Activated T-helper 1 cell treated with anti-CD3 and anti-CD28 coated beads, Interleukin-12 subunit alpha, Interleukin-12 subunit beta, Interleukin-2, Interleukin-4 antibody, amounts not matched to agents 30 ng/mL and 10 ng/mL and 1 ng/mL, durations not matched to agents 14 hours and 24 hours and 36 hours (primary cell): ENCODE results near the gene EGLN2. TPM values are rescaled to one million over a fixed set of nuclear protein-coding genes. Genes with fewer than 3 reads are reported as not detected.
"Not testable (repeated sequence)": the region's sequence is repeated elsewhere in the genome, so short reads cannot be mapped to it uniquely, and the experiment has no call there.

Experiments used
- DNase-seq: peaks from one replicate; pipeline ENCODE4 v3.0.0; 2021; ENCODE audit warnings: low spot score
- H3K27ac Mint-ChIP-seq: one replicate; pipeline ENCODE4 v1.8.0; 2021; ENCODE audit warnings: mild to moderate bottlenecking, mixed read lengths
- H3K27me3 Mint-ChIP-seq: one replicate; pipeline ENCODE4 v1.8.0; 2022; ENCODE audit warnings: mild to moderate bottlenecking, moderate library complexity, mixed read lengths; ENCODE audit not compliant: insufficient read depth
- H3K36me3 Mint-ChIP-seq: one replicate; pipeline ENCODE4 v1.8.0; 2021; ENCODE audit warnings: low read depth, mixed read lengths
- H3K4me1 Mint-ChIP-seq: one replicate; pipeline ENCODE4 v1.8.0; 2021; ENCODE audit warnings: low read depth, mixed read lengths
- H3K4me3 Mint-ChIP-seq: one replicate; pipeline ENCODE4 v1.8.0; 2021; ENCODE audit warnings: mild to moderate bottlenecking, moderate library complexity, mixed read lengths
- H3K9me3 Mint-ChIP-seq: one replicate; pipeline ENCODE4 v1.8.0; 2021; ENCODE audit warnings: mixed read lengths
- intact Hi-C: fragments of 100-400 bp; cut with micrococcal nuclease; formaldehyde crosslinking; loops from one replicate; pipeline ENCODE4 v1.15.1; 2024
- total RNA-seq: library from RNA; stranded (reverse); gene quantifications from 2 replicates; pipeline ENCODE4 v1.2.3, GENCODE V29; 2022

EGLN2 gene
- total RNA-seq, 1 donor from 2014 or later: 104 TPM

DNA sequence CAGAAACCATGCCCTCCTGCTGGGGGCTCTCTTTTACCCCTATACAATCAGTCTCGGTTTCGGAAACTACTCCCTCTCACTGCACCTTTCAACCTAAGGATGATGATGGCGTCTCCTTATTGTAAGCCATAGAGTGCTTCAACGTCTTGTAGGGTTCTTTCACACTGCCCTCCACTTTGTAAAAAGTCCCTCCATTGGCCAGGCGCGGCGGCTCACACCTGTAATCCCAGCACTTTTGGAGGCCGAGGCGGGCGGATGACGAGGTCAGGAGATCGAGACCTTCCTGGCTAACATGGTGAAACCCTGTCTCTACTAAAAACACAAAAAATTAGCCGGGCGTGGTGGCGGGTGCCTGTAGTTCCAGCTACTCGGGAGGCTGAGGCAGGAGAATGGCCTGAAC lies 31.8 kb downstream of the EGLN2 start:
- H3K9me3 Mint-ChIP-seq, H3K4me3 Mint-ChIP-seq, DNase-seq, H3K27me3 Mint-ChIP-seq, intact Hi-C loops, H3K27ac Mint-ChIP-seq: not testable (repeated sequence)
- peaks cover 21% of the 10 kb centered on the region for H3K36me3 Mint-ChIP-seq
- H3K4me1 Mint-ChIP-seq: peaks cover 18% of the 10 kb centered on the region

DNA sequence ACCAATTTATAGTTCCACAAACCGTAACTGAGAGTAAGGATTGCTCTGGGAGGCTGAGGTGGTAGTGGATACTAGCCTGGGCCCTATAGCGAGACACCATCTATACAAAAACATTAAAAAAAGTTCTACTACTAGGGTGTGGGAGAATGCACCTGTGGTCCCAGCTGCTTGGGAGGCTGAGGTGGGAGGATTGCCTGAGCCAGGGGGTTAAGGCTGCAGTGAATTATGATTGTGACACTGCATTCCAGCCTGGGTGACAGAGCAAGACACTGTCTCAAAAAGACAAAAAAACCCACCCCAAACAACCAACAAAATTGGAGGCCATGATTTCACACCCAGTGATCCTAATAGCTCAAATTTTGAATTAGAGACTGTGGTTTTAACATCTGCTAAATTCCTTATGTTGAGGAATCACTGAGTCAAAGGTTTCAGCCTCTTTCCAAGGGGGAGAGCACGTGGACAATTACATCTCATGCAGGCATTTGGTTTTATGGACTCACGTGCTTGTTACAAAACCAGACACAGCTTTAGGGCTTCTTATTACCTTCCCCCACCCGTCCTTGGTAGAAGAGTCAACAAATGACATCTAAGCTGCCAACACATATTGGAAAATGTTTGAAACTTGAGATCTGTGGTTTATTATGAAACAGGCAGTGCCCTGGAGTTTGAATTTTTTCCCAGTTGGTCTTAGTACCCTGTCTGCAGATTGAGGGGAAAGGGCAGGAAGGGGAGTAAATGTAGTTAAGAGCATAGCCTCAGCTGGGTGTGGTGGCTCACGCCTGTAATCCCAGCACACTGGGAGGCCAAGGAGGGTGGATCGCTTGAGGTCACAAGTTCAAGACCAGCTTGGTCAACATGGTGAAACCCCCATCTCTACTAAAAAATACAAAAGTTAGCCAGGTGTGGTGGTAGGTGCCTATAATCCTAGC lies 32.8 kb downstream of the EGLN2 start:
- Mint-ChIP-seq H3K4me3 (no peak overlapping the region), H3K27me3 (peaks cover 6% of the 10 kb centered on the region), H3K27ac (no peak overlapping the region), H3K9me3 (peaks cover 5% of the 10 kb centered on the region), H3K4me1 (peaks cover 13% of the 10 kb centered on the region), H3K36me3 (peaks cover 18% of the 10 kb centered on the region)
- DNase-seq: no peak
- intact Hi-C loops: no loop called here

DNA sequence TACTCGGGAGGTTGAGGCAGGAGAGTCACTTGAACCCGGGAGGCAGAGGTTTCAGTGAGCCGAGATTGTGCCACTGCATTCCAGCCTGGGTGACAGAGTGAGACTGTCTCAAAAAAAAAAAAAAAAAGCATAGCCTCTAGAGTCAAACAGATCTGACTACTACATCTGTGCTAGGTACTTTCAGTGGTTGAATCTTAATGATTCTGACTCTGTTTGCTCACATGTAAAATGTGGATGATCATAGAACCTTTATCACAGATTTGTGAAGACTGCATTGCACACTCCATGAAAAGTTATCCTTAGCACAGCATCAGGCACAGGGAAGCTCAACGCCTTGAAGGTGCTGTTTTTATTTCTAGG lies 33.4 kb downstream of the EGLN2 start:
- intact Hi-C loops, DNase-seq, H3K27me3 Mint-ChIP-seq, H3K27ac Mint-ChIP-seq, H3K4me1 Mint-ChIP-seq, H3K4me3 Mint-ChIP-seq, H3K9me3 Mint-ChIP-seq: not testable (repeated sequence)
- H3K36me3 Mint-ChIP-seq: peaks cover 11% of the 10 kb centered on the region

DNA sequence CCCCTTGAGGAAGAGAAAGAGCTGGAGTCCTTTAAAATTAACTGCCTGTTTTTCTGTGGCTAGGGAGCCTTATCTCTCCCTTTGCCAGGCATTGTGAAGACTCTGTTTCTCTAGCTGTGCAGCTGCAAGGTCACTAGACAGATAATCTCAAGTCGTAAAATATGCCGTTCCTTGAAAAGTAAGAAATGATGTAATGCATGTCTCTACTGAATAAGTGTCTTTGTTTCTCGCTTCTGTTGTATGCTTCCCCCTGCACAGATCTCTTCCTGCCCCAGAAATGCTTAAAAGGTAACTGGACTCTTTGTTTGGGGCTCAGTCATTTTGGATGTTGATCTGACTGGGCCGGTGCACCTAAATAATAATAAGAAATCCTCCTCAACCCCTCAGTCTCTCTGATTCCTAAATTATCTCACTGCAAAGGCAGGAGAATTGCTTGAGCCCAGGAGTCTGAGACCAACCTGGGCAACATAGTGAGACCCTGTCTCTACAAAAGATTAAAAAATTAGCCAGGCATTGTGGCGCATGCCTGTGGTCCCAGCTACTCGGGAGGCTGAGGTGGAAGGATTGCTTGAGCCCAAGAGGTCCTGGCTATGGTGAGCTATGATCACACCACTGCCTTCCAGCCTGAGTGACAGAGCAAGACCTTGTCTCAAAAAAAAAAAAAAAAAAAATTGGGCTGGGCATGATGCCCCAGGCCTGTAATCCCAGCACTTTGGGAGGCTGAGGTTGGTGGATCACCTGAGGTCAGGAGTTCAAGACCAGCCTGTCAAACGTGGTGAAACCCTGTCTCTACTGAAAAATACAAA lies 34.9 kb downstream of the EGLN2 start:
- H3K27ac Mint-ChIP-seq, H3K9me3 Mint-ChIP-seq, H3K4me3 Mint-ChIP-seq, H3K4me1 Mint-ChIP-seq, H3K36me3 Mint-ChIP-seq, intact Hi-C loops, DNase-seq: not testable (repeated sequence)
- H3K27me3 Mint-ChIP-seq: peaks cover 11% of the 10 kb centered on the region

DNA sequence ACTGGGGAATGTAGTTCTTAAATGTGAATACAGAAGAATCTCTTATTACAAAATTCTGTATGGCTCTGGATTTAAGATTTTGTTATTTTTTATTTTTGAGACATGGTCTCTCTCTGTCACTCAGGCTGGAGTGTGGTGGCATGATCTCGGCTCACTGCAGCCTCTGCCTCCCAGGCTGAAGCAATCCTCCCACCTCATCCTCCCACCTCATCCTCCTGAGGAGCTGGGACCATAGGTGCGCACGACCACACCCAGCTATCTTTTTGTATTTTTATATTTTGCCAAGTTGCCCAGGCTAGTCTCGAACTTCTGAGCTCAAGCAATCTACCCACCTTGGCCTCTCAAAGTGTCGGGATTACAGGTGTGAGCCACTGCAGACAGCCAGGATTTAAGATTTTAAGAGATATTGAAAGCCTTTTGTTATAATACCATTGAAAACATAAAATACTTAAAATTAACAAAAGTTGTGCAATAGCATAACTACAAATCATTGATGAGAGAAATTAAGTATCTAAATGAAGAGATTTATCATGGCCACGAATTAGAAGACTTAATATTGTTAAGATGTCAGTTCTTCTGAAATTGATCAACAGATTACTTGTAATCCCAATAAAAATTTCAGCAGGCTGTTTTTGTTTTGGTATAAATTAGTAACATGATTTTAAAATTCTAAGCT lies 37.9 kb downstream of the EGLN2 start:
- DNase-seq: no peak
- Mint-ChIP-seq H3K4me1 (peaks cover 5% of the 10 kb centered on the region), H3K4me3 (no peak overlapping the region), H3K27ac (no peak overlapping the region), H3K9me3 (no peaks in the 10 kb centered on the region), H3K36me3 (no peaks in the 10 kb centered on the region), H3K27me3 (peaks cover 21% of the 10 kb centered on the region)
- intact Hi-C loops: no loop called here

DNA sequence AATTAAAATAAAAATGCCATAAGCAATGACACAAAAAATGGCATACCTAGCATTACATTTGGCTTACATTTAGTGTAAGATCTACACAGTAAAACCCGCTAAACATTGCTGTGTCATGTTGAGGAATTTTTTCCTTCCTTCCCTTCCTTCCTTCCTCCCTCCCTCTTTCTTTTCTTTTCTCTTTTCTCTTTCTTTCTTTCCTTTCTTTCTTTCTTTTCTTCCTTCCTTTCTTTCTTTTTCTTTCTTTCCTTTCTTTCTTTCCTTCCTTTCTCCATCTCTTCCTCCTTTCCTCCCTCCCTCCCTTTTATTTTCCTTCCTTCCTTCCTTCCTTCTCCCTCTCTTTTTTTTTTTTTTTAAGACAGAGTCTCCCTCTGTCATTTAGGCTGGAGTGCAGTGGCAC lies 39.5 kb downstream of the EGLN2 start:
- H3K27ac Mint-ChIP-seq, intact Hi-C loops, H3K9me3 Mint-ChIP-seq, DNase-seq, H3K4me3 Mint-ChIP-seq, H3K36me3 Mint-ChIP-seq: not testable (repeated sequence)
- H3K27me3 Mint-ChIP-seq: peaks cover 23% of the 10 kb centered on the region
- H3K4me1 Mint-ChIP-seq: peaks cover 10% of the 10 kb centered on the region

DNA sequence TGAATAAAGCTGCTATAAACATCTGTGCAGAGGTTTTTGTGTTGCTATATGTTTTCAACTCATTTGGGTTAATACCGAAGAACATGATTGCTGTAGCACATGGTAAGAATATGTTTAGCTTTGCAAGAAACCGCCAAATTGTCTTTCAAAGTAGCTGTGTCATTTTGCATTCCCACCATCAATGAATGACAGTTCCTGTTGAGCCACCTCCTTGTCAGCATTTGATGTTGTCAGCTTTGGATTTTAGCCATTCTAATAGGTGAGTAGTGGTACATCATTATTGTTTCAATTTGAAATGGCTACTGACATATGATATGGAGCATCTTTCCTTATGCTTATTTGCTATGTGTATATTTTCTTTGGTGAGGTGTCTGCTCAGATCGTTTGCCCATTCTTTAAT lies 43.0 kb downstream of the EGLN2 start:
- not testable (repeated sequence) for H3K4me3 Mint-ChIP-seq, H3K27ac Mint-ChIP-seq

DNA sequence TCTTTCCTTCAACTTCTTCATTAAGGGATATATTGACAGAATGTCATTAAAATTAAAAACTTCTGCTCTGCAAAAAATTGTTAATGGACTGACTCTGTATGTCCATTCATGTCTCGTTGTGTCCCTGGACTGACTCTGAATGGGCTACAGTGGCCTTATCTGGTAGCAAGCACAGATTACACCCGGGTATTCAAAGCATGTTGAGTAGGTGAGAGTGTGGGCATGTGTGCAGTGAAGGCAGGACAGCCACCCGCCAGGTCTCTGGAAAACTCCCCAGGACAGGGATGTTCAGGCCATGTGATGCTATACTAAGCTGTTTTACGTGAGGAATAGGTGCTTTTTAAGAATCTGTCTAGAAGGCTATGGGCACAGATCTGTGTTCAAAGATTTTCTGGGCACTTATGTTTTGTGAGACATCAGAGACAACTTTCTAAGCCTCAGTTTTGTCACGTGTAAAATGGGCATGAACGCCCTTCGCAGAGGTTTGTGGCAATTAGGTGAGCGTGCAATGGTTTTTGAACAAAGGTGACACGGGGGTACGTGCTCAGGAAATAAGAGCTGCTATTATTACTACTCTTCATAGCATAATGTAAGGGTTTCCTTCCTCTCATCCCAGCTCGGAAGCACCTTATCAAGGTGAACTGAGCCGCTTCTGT lies 44.1 kb downstream of the EGLN2 start:
- DNase-seq, intact Hi-C loops, H3K9me3 Mint-ChIP-seq, H3K36me3 Mint-ChIP-seq: not testable (repeated sequence)
- Mint-ChIP-seq H3K4me1 (peaks cover 24% of the 10 kb centered on the region), H3K4me3 (peak overlapping the region; percentile 60), H3K27ac (peak overlapping the region; percentile 46), H3K27me3 (peaks cover 37% of the 10 kb centered on the region)

More for the DNA sequence above, 43.0 kb downstream of the EGLN2 start:
- H3K9me3 Mint-ChIP-seq, intact Hi-C loops, DNase-seq, H3K36me3 Mint-ChIP-seq: not testable (repeated sequence)
- peaks cover 24% of the 10 kb centered on the region for H3K4me1 Mint-ChIP-seq
- H3K27me3 Mint-ChIP-seq: peaks cover 26% of the 10 kb centered on the region

DNA sequence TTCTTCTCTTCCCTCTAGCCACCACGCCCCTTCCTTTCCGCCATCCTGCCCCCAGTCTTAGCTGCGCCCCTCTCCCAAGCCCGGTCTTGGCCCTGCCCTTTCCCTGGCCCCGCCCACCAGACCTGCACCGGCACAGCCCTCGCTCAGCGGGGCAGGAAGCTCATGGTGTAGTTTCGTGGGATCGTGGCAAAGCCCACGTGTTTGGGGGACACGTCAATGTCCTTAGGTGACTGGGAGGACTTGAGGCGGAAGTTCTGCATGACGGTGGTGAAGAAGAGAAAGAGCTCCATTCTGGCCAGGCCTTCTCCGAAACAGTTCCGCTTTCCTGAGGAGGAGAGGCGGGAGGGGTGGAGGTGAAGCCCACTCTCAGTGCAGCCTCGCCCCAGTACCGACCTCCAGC lies 44.7 kb downstream of the EGLN2 start:
- DNase-seq: peak; percentile 59
- peaks cover 35% of the 10 kb centered on the region for H3K27me3 Mint-ChIP-seq
- H3K36me3 Mint-ChIP-seq, H3K9me3 Mint-ChIP-seq, intact Hi-C loops: not testable (repeated sequence)
- peaks cover 24% of the 10 kb centered on the region for H3K4me1 Mint-ChIP-seq
- peak overlapping the region; percentile 46 for H3K27ac Mint-ChIP-seq
- H3K4me3 Mint-ChIP-seq: peak overlapping the region; percentile 60

DNA sequence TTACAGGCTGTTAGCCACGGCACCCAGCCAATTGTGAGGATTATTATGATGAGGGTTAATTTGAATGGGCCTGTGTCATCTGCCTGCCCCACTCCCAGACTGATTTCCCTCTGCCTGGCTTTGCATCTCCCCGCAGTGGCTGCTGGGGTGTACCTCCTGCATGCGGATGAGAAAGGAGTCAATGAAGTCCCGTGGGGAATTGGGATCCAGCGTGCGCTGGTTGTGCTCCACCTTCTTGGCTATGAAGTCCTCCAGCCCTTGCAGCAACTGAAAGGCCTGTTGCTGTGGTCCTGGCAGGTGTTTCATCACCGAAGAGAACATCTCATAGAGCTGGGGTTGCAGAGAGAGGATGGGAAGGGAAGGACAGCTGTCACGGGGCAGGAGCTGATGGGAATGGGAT lies 47.7 kb downstream of the EGLN2 start:
- H3K27me3 Mint-ChIP-seq: peaks cover 37% of the 10 kb centered on the region
- peaks cover 30% of the 10 kb centered on the region for H3K4me1 Mint-ChIP-seq
- DNase-seq, H3K27ac Mint-ChIP-seq, H3K4me3 Mint-ChIP-seq, H3K9me3 Mint-ChIP-seq, intact Hi-C loops, H3K36me3 Mint-ChIP-seq: not testable (repeated sequence)

DNA sequence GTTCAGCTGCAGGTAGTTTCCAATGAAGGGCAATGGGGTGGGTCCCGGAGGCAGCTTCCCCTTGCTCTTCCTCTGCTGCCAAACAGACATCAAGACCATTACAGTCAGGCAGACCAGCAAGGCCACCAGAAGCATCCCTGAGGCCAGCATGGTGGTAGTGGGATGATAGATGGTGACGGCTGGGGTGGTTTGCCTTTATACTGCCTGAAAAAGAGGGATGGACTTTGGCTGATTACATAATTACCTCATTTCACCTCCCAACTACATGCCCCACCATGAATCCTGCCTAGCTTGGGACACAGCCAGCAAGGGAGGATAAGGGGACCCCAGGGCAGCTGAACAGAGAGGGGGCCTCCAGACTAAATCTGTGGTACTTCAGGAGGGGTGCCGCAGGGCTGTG lies 51.3 kb downstream of the EGLN2 start, which contains the start of gene CYP2A6:
TSS of gene CYP2A6 (minus strand) at position 171 of the 400 bp plus-strand sequence. CDS start at position 150, 21 bp downstream.
- DNase-seq, H3K4me3 Mint-ChIP-seq, H3K9me3 Mint-ChIP-seq, H3K4me1 Mint-ChIP-seq, H3K36me3 Mint-ChIP-seq, H3K27ac Mint-ChIP-seq, intact Hi-C loops: not testable (repeated sequence)
- H3K27me3 Mint-ChIP-seq: peaks cover 41% of the 10 kb centered on the region

DNA sequence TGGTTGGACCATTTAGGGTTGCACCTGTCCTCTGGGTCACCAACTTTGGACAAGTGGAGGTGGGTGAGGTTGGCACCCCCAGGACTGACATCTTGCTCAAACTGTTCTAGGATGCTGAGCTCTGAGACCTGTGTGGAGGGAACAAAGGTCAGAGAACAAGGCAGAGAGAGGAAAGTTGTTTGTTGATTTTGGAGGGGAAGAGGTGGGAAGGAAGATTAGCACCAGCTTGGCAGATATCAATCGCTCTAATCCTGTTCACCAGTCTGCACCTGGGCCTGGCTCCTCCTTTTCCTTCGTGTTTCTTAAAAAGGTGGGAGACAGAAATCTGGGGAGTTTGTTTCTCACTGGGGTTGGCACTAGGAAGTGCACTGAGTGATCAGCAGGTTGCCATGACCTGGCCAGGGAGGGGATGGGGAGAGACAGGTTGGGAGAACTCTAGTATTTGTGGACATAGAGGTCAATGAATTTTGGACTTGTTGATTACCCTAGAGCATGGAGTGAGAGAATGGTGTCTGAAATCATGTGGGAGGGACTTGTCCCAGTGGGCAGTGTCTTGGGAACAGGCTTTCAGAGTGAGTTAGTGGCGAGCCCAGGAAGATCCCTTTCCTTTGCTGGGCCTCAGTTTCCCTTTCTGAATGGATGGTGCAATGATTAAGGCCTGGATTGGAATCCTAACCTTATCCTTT lies 53.6 kb downstream of the EGLN2 start:
- H3K27ac Mint-ChIP-seq, DNase-seq, H3K36me3 Mint-ChIP-seq, intact Hi-C loops, H3K9me3 Mint-ChIP-seq, H3K4me1 Mint-ChIP-seq, H3K4me3 Mint-ChIP-seq: not testable (repeated sequence)
- peaks cover 30% of the 10 kb centered on the region for H3K27me3 Mint-ChIP-seq
